ENCODE measurements around the gene LMF1.

LMF1 gene

GRCh38 chr16:1013593-1013900 lies 42.8 kb upstream of the LMF1 start:
- DNase-seq (ENCODE audit: low read depth), result no peak
- no peak overlapping the region for H3K4me3 ChIP-seq (ENCODE audit: low read depth, low read length)
- TF ChIP-seq CTCF (IDR thresholded peaks at IDR 0.05; ENCODE audit: low read depth, low read length, missing control alignments), result no peak

- TF ChIP-seq CTCF (IDR thresholded peaks at IDR 0.05; ENCODE audit: low read depth, low read length, missing control alignments), result no peak
- no peak for DNase-seq (ENCODE audit: low read depth)
- no peak overlapping the region for H3K4me3 ChIP-seq (ENCODE audit: low read depth, low read length)
These were observed 42.2 kb upstream of the LMF1 start for GRCh38 chr16:1012722-1013592.

- no peak overlapping the region for H3K4me3 ChIP-seq (ENCODE audit: low read depth, low read length)
- no peak for DNase-seq (ENCODE audit: low read depth)
- no peak for TF ChIP-seq CTCF (IDR thresholded peaks at IDR 0.05; ENCODE audit: low read depth, low read length, missing control alignments)
These were observed 41.4 kb upstream of the LMF1 start for GRCh38 chr16:1012135-1012534.

GRCh38 chr16:1011316-1012082 lies 40.7 kb upstream of the LMF1 start:
- TF ChIP-seq CTCF (IDR thresholded peaks at IDR 0.05; ENCODE audit: low read depth, low read length, missing control alignments), result no peak
- no peak for DNase-seq (ENCODE audit: low read depth)
- no peak overlapping the region for H3K4me3 ChIP-seq (ENCODE audit: low read depth, low read length)

- H3K4me3 ChIP-seq (ENCODE audit: low read depth, low read length), result no peak overlapping the region
- no peak for TF ChIP-seq CTCF (IDR thresholded peaks at IDR 0.05; ENCODE audit: low read depth, low read length, missing control alignments)
- no peak for DNase-seq (ENCODE audit: low read depth)
These were observed 40.0 kb upstream of the LMF1 start for GRCh38 chr16:1010815-1011214.

- no peak overlapping the region for H3K4me3 ChIP-seq (ENCODE audit: low read depth, low read length)
- no peak for DNase-seq (ENCODE audit: low read depth)
- no peak for TF ChIP-seq CTCF (IDR thresholded peaks at IDR 0.05; ENCODE audit: low read depth, low read length, missing control alignments)
These were observed 39.5 kb upstream of the LMF1 start for GRCh38 chr16:1010251-1010650.

All from GM12864 (cell line).